Spleen (tissue), 7 donors: ENCODE results near the gene FAM222A.

ENCODE experiments used
- CTCF ChIP-seq, 11 experiments: fragments of 200-600 bp in 7 of 11; fragments of 450-650 bp in 4 of 11; sonication (generic) in 4 of 11; IDR thresholded peaks in 8 of 11; conservative IDR thresholded peaks in 3 of 11; 1 replicate in 7 of 11; 2 replicates in 4 of 11; pipeline versions ENCODE4 v1.4.0 to v1.8.0; 2016 to 2021; ENCODE audit warnings: antibody characterized with exemption in 11 of 11, inconsistent platforms in 4 of 11, mild to moderate bottlenecking in 1 of 11
- POLR2A ChIP-seq, 3 donors: fragments of 450-650 bp; IDR thresholded peaks; one replicate each; pipeline ENCODE4 v1.5.1; 2017; ENCODE audit warnings: antibody characterized with exemption in 3 of 3, mild to moderate bottlenecking in 1 of 3
- donor health status: DM: no; HTN: no; CAD: no; lungs with moderate emphysema.
- donor health status: DM: no; HTN: no; CAD: no.
- donor health status: DM: no; HTN: no; CAD: no.

- TF ChIP-seq POLR2A (IDR thresholded peaks at IDR 0.05) = no peak
- TF ChIP-seq CTCF (IDR thresholded peaks at IDR 0.05 in 8 of 11, conservative IDR thresholded peaks at IDR 0.05 in 3 of 11) = no peak
Observed at GRCh38 chr12:109776624-109777023, 63.0 kb downstream of the FAM222A start.
